GM19193 (cell line): Measurements from ENCODE around the gene PLA2G4B.

Experiments used
- POLR2A ChIP-seq: IDR thresholded peaks from 4 replicates; pipeline ENCODE4 v1.6.1; 2011; ENCODE audit not compliant: insufficient read depth, insufficient read length; ENCODE audit errors: extremely low read depth

Gene PLA2G4B

DNA sequence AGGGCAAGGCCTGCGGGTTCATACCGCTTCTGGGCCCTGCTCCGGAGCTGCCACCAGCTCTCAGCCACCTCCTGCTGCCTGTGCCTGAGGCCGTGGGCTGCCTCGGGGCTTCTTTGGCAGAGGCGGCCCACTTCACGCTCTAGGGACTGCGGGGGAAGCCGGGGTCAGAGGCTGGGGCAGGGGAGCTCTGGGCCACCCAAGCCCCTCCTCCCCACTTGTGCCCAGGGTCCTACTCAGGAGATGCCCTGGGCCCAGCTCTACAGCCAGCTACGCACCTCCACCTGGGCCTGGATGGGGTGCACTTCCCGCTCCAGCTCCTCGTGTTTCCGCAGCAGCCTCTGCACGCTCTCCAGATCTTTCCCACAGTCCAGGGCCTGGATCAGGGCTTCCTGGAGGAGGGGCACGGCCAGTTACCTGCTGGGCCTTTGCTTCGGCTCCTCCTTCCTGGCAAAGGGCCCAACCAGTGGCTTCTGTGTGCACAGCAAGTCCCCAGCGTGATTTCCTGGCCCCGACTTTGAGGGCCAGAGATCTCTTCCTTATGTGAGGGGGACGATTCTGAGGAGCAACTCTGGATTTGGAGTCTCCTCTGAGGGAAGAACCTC lies 24.0 kb downstream of the PLA2G4B start:
- TF ChIP-seq POLR2A, result no peak

DNA sequence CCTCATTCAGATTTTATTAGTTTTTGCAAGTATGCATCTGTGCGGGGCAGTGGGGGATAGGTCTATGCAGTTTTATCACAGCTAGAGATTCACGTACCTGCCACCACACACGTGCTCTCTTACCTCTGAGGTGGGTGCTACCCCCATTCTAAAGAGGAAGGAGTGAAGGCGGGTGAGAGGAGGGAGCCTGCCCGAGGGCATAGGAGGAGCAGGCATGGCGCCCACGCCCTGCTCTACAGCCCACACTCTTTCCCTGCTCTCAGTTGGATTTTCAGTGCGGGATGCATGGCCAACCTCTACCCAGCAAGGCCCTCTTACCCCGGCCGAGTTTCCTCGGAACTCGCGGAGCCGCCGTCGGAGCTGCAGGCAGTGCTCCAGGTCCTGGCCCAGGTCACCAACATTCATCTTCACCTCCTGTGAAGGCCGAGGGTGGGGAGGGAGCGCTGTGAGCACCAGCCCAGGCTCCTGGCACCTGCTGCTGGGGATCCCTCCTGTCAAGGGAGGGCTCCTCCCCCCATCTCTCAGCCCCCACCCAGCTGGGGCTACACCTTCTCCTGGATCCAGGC lies 26.9 kb downstream of the PLA2G4B start:
- no peak for TF ChIP-seq POLR2A

DNA sequence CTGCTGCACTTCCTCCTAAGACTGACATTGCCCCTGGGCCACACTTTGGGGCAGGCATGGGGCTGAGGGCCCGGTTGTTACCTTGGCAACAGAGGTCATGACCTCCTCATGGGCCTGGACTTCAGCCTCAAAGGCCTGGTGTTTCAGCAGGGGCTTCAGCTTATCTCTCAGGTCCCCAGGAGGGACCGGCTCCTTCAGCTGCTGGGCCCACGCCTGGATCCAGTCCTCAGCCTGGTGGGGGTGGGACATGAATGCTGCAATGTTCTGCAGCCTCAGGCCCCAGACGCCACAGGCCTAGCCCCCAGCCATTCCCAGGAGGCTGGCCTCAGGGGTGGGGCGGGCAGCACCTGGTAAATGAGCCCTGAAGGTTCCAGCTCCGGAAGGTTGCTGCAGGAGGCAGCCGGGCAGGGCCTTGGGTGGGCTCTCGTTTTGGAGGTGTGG lies 27.6 kb downstream of the PLA2G4B start:
- no peak for TF ChIP-seq POLR2A

DNA sequence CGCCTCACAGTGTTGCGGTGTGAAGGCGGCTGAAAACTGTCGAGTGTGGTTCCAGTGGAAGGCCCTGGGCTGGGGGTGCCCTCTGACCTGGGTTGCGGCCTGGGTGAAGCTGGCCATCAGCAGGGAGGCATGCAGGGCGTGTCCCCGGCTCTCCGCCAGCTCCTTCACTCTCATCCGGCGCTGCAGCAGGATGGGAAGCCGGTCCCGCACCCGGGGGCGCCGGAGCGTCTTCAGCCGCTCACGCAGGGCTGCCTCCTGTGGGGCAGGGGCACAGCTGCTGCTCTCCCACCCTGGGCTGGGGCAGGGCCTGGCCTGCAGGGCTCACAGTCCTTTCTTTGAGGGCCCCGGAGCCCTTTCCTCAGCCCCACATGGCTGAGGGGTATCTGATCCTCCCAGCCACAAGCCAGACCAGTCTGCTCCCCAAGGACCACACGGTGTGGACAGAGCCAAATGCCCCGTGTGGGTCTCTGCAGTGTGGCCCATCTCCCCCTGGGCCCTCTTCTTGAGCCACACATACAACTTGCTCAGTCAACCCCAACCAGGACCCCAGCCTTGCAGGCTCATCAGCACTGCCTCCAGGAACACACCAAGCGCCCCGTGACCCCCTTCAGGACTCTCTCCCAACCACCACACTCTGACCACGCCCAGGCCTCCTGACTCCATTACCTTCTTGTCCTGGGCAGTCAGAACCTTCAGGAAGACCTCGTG lies 28.4 kb downstream of the PLA2G4B start:
- no peak for TF ChIP-seq POLR2A

DNA sequence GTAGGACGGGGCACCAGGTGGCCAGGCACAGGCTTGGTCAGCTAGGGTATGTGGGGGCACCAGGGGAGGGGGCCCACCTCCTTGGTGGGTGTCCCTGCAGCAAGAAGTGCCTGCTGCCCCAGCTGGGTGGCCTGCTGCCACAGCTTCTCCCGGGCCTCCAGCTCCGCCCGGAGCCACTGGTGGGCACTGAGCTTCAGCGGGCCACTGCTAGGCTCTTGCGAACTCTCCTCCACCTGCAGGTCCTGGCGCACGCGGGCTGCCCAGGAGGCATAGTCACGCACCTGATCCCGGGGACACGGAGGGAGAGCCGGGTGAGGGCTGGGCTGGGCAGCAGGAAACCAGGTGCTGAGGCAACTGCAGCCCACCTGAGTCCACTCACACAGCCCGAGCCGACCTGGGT lies 29.7 kb downstream of the PLA2G4B start:
- TF ChIP-seq POLR2A, result no peak

DNA sequence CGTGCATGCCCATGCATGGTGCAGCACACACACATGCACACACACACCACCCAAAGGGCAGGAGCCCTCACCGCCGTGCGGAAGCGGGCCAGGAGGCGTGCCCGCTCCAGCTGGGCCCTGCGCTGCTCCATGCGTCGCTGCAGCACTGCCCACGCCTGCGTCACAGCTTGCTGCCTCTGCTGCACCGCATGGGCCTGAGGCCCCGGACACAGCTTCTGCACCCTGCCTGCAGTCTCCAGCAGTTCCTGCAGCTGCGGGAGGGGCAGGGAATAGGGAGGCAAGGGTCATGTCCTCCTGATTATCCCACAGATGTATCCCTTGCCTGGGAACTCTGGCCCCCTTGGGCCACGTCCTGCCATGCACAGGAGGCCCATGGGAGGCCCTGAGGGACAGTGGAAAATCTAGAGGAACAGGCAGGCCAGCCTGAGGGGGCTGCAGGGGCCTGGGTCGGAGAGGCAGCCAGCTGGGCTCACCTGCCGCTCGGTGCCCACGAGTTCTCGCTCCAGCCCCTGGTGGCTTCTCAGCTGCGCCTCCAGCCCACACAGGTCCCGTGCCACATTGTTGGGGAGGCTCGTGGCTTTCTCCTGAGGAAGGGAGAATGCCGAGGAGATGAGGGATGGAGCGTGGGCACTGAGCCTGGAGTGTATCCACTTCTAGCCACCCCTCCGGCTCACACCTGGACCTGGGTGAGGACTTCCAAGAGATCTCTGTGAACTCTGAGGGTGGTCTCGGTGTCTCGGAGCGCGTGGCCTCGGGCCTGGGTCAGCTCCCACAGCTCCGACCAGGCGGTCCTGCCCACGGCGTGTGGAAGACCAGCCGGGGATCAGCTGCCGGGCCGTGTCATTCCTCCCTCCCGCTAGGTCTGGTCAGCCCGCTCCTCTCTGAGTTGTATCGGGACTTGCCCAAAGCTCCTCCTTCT lies 31.4 kb downstream of the PLA2G4B start:
- TF ChIP-seq POLR2A, result no peak

DNA sequence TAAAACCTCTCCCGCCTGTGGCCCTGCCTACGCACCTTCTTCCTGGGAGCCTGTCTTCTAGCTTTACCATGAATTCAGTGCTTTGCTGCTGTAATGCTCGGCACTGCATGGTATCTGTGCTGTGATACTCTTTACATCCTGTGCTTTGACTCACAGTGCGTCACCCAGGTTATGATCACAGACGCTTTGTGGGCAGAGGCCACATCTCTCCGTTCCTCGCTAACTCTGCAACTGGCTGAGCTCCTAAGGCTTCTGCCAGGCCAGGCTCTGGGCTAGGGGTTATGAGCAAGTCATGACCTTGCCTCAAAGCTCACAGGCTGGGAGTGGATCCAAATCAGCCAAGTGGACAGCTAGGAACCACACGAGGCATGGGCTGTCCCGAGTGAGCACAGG lies 32.0 kb downstream of the PLA2G4B start:
- no peak for TF ChIP-seq POLR2A

DNA sequence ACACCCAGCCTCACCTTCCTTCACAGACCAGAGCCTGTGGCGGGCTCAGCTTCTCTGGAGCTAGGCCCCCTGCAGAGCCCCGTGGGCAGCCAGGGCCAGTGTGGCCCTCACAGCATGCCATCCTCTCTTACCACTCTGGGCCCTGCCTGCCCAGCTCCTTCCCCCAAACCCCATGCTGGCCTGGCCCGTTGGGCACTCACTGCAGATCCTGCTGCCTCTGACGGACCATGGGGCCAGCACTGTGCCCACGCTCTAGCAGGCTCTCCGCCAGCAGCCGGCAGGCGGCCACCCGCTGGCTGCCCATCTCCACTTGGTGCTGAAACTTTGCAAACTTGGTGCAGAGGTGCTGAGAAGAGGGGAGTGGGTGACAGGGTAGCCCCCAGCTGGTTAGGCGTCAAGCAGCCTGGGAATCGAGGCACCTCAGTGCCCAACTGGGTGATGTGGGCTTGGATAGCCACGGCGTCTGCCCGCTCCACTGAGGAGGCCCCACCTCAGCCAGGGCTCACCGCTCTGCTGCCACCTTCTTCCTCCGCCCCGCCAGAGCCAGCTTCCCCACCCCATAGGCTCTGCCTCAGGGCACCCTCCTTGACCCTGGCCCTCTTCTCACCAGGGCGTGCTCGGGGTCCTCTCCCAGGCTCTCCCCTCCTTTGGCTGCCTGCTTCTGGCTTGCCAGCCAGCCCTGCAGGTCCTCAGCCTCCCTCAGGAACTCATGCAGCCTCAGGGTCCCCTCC lies 32.7 kb downstream of the PLA2G4B start:
- no peak for TF ChIP-seq POLR2A

DNA sequence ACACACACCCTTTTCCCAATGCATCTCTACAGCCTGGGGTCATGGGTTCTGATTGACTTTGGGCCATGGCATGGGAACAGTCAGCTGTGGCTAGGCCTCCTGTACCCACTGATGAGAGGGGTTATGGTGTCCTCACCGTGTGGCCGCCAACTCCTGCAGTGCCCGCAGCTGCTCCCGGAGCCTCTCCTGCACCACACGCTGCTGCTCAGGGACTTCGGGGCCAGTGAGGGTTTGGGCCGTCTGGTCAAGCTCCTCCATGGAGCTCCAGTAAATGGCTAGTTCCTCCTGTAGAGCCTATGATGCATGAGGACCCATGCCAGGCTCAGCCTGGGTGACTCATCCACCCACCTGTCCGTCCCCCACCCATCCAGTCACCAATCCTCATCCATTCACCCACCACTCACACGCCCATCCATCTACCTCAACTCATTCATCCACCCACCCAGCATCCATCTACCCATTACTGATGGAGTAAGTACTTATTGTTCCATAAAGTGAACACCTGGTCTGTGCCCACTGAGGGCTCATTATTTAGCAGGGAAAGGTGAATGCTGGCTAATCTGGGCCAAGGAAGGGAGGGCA lies 33.6 kb downstream of the PLA2G4B start:
- no peak for TF ChIP-seq POLR2A

DNA sequence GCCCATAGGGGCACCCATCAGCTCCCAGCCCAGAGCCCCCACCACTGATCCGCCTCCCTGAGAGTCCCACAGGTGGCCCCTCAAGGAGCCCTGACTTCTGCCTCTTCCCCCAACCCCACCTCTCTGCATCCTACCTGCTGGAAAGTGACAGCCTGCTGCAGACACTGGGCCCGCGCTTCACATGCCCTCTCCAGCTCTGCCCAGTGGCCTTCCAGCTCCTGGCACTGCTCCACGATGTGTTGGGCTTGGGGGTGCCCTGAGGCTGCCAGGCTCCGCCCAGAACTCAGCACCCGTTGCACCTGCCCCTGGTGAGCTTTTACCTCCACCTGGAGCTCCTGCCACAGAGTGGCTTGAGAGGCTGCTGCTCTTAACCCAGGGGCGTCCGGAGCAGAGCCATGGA lies 35.1 kb downstream of the PLA2G4B start:
- no peak for TF ChIP-seq POLR2A

DNA sequence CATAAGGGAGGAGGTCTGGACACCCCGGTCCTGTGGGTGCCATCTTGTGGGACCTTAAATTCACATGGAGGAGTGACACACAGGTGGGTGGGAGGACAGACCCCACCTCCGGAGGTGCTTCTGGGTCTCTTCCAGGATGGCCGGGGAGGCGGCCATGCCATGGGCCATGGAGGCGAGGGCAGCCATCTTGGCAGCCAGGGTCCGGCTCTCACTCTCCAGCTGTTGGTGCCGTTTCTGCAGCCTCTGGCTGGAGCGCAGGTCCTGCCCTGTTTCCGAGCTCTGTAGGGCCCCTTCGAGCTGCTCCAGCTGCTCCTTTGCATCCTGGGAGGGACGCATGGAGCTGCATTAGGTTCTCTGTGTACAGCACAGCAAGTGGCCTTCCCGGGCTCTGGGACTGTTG lies 36.1 kb downstream of the PLA2G4B start:
- TF ChIP-seq POLR2A, result no peak

DNA sequence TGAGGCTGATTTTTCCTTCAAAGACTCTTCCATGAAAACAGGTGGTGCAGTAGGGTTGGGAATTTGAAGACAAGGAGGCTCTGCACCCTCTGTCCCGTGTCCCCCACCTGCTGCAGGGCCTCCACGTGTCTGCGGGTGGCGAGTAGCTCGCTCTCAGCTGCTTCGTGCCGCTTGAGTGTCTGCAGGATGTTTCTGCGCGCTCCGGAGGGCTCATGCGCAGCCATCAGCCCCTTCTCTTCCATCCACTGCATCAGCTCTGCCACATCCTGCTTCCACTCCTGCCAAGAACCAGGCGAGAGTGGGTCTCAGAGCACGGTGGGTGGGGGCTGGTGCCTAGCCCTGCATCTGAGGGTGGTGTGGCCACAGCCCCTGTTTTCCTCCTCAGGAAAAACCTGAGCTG lies 37.4 kb downstream of the PLA2G4B start:
- no peak for TF ChIP-seq POLR2A

DNA sequence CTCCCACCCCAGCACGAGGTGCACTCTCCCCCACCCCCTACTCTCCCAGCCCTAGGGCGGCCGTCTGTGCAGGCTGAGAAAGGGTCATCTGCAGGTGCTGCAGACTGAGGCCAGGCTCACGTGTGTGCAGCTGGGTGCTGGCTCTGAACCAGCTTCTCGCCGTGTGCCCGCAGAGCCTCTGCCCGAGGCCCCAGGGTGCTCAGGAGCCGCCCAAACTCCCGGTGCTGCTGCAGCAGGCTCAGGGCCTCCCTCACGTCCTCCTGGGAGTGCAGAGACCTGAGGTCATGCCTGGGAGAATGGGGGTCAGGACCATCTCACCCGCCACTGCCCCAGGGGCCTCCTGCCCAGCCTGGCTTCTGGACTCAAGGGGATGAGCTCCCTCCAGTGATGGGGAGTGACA lies 38.0 kb downstream of the PLA2G4B start:
- TF ChIP-seq POLR2A, result no peak

DNA sequence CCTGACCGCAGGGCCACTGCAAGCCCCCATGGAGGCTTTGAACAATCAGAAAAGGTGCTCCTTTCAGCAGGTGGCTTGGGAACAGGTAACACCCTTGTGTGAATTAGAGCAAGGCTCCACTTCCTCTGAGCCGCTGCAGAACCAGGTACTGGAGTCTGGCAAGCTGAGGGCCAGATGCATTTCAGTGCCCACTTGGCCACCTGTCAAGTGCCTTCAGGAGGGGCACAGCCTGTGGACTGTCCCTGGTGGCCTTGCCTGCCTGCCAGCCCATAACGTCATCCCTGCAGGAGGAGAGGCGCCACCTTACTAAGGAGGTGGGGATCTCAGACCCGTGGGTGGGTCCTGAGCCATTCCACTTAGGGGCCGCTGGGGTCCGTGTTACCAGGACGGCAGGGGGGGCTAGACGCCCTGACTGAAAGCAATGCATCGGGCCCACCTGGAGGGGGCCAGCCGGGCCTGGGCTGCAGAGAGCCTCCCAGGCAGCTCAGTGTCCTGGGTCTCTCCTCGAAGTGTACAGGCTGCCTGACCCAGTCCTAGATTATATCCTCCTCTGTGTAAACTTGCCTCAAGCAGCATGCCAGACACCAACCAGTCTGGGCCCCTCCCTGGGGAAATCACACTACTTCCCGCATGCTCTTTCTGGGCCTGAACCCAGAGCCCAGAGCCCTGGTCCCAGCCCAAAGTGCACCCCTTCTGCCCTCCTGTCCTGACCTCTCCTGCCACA lies 39.1 kb downstream of the PLA2G4B start:
- TF ChIP-seq POLR2A, result no peak
